8988T (cell line): ENCODE measurements around the gene ARID1B.

Experiments
- DNase-seq: peaks from one replicate; pipeline ENCODE4 v3.0.0; 2011

The ARID1B gene

DNA sequence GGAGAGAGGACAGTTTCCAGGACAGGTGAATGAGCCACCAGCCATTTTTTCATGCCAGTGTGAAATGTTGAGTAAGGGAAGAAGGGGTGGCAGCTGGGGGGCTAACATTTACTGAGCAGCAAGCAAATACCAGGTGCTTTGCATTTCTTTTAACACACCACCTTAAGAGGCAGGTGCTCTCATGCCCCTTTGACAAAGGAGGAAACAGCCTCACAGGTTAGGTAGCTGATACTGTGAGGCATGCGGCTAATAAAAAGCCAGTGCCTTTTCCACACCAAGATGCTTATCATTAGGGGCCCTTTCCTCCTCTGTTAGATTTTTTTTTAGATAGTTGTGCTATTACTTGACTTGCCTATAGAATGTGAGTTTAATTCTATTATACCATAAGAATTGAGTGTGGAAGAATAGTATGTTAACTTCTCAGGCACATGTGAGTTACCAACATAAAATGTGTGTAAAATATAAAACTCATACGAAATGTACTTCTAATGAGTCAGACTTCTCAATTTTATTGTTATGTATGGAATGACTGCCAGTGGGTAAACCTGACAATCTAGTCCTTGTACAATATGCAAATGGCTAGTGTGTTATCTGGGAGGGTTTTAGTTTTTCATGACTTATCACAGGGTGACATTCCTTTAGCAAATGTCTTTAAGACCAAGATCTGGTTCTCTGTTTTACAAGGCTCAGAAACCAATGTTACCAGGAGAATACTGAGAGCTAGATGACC lies 286.2 kb downstream of the ARID1B start:
- DNase-seq, result no peak

DNA sequence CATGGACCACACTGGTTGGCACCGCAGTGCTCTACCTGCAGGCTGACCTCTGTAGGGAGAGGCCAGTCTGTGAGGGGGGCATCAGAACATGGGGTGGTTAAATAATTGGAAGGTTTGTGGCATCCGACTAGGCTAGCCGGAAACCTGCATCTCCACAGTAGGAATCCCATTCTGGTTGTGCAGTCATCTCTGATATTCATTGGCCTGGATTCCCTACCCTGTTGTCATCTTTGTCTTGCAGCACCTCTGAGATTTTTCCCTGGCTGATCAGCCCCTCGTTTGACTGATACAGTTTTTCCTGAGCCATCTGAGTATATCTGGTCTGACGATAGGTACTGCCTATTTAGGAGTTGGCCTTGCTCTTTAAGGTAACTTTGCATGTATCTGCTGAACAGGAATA lies 286.7 kb downstream of the ARID1B start:
- DNase-seq, result no peak

DNA sequence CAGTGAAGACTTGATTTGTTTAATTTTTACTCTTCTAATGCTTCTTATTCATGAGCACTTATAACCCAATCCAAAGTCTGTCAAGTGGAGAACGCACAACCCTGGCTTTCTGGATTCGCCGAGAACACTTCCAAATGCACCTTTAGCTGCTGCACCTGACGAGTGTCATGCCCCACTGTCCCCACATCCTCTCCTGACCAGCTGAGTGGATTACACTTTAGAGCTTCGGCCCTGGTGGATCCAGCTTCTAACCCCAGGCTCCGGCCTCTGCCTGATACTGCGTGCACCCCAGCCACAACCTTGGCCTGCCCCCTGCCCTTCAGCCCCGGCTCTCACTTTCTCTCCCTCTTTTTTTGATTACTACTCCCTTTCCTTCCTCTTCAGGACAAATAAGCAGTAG lies 287.3 kb downstream of the ARID1B start:
- no peak for DNase-seq

DNA sequence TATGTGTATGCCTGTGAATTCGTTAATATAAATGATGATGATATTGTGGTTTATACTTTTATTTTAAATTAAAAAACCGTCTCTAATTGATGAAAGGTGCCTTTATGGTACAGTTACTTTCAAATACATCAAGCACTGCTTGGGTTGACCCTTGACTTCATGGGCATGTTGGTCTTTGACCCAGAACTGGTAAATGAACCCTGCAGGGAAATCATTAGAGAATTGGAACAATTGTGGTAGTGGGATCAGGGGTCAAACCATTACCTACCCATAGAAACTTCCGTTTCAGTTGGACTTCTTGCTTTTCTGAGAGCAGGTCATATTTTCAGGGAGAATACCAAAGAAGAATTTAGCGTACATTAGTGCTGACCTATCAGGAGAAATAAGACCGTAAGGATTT lies 288.2 kb downstream of the ARID1B start:
- no peak for DNase-seq

DNA sequence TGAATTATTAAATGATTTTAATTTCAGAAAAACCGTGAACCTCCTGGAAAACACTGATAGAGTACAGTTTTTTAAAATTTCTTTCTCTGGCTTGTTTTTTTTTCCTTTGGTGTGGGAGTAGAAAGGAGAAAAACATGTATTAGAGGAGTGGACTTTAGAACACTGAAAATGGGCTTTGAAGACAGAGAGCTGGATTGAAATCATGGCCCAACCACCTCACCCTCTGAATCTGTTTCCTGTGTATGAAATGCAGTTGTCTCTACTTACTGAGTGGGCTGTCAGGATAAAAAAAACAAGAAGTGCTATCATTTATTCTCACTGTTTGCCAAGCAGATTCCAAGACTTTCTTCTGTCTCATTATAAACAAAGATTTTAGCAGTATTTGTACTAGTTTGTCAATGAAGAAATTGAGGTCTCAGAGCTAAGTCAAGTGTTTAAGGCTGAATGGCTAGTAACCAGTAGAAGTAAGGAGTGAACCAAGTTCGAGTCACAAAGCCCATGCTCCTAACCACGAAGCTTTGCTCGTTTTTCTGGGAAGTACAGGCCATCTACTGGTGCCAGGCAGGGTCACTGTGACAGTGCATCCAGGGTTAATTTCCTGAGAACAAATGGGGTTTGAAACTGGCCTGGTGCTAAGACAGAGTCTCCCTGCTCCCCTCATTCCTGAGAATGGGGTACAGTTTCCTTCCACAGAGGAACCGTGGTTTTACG lies 289.8 kb downstream of the ARID1B start:
- DNase-seq, result no peak

DNA sequence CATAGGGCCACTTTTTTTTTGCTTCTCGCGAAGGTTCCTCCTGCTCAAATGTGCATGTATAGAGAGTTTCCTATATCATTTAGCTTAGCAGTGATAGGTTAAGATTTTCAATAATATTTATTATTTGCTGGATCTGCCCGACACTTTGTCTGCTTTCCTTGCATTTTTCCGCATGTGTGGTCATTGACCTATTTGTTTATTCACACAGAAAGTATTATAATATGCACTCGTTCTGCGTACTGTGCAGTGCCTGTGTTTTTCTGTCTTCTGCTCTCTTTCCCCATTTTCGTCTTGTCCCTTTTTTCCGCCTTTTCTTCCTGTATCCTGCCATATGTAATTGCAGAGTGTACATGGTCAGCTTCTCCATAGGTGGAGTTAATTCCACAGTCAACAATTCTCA lies 290.3 kb downstream of the ARID1B start:
- no peak for DNase-seq

DNA sequence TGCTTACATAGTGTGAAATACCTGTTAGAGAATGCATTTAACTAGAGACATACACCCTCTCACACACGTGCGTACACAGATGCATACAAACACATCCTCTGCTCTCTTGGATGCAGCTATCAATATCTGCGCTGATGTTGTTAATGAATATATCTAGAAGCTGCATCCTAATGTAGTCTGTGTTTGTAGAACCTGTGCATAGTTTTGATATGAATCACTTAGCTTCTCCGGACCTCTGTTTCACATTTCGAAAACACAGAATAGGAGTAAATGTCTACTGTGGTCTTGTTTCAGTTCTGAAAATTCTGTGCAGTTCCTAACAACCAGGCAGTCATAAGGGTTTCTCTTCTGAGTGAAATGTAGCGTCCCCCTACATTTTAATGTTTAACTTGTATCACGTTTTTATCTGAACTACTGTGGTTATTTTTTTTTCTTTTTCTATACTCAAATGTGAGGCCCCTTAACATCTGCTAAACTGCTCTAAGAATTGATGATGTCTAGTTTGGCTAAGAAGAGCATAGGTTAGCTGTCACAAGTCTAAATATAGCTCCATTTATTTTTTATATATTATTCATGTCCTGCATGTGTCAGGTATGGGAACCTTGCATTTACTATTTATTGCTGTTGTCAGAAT lies 291.6 kb downstream of the ARID1B start:
- no peak for DNase-seq

DNA sequence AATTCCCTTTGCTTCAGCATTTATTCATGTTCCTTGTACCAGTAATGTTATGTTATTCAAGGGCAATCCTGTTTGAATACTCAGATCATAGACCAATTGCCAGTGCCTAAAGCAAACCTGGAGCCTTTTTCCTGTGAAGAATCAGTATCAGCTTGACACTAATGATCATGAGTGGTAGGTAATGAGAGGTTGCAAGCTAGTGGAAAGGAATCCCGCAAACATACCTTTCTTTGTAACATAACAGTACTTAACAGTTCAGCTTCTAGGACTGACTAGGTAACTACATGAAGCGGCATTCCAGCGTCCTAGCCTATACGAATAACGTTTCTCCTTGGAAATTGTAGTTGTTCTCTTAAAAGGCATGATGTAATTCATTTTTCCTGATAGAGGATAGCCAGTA lies 292.4 kb downstream of the ARID1B start:
- no peak for DNase-seq

DNA sequence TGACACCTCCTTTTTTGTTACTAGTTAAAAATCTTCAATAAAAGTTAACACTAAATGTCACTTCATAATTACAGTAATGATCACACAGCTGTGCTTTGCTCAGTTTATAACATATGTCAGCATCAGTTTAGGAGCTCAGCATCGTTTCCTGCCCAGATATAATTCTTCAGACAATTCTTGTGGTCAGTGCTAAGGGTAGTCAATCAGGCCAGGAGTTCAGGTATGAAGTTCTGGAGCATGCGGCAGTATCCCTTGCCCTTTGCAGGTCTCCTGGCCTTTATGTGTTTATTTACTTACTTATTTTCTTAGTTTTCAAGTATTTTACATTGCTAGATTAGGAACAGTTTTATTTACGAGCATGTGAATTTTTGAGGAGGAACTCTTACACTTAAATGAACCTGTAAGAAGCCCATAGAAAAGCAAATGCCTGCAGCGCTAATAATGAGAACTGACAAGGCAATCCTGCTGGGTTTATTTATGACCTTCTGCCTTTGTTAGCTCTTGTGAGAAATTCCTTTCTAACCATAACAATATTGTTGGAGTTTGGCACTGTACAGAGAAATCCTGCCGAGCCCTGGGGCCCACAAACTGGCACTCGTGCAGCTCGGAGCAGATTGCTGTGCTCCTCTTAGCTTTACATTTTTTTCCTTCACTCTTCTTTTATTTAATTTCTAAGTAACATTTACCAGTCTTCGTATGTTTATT lies 293.4 kb downstream of the ARID1B start:
- DNase-seq, result no peak

DNA sequence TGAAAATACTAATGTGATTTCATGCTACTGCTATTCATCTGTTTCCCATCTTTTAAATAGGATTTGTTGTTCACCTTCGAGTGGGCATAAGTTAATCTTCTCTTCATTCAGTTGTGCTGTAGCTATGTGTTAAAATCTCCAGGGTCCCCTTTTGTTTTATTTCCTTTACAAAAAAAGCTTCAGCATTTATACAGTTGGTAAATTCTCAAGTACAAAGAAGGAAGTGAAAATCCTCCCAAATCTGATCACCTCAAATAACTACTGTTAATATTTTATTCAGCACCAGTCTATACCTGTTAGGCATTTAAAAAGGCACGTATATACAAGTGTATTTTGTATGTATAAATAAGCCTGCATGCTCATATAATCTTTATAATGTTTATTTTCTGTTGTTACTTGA lies 294.9 kb downstream of the ARID1B start:
- DNase-seq, result no peak

DNA sequence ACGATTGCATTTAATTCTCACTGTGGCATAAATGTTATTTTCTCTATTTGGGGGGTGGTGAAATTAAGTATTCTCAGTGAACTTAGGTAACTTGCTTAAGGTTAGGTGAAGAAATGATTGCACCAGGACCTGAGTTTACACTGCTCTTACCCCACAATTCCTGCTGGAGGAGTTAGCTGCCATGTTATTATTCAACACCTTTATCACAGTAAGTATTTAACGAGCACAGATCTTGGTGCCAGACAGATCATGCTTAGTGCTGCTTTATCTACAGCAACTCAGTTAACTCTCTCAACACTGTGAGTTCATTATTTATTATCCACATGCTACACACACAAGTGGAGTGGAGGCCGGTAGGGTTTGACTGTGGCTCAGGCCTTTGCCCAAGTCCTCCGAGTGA lies 296.4 kb downstream of the ARID1B start:
- no peak for DNase-seq

DNA sequence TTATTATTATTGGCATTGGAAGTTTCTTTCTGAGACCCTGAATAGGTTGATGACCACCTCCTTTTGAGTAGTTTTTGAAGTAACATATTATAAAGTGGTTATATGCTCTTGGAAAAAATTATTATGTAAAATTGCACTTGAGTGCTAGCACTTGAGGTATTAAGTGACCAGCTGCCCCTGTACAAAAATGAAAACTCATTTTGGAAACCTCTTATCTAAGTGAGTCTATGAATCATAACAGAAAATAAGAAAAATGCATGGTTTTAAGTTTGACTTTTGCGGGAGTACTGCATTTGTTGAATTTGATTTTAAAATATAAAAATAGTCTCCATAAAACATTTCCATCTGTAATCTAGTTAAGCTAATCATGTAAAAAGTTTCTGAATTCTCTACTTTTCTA lies 297.8 kb downstream of the ARID1B start:
- no peak for DNase-seq

DNA sequence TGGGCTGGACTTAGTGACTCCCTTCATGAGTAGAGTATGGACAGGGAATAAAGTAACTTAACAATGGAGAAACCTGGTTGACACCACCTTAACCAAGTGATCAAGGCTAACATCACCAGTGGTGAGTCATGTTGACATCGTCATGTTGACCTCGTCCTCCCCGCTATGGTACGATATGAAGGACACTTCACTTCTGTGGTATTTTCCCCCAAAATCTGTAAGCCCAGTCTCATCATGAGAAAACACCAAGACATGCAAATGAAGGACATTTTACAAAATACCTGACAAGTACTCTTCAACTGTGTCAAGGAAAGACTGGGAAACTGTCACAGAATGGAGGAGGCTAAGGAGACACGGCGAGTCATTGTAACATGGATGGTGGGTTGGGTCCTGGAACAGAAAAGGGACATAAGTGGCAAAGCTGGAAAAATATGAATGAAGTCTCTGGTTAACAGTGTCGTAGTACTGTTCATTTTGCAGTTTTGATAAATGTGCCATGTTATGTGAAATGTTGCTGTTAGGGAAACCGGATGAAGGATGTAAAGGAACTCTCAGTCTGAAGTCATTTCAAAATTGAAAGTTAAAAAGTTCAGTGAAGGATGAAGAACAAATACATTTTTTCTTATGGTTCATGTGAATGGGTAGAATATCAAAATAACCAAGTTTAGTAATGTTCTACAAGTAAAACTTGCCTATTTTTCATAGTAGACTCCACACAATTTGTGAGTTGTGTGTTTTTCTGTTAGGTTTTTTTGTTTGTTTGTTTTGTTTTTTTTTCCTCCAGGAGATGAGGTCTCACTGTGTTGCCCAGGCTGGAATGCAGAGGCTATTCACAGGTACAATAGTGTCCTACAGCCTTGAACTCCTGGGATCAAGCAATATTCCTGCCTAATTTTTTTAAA lies 298.6 kb downstream of the ARID1B start:
- DNase-seq, result no peak

DNA sequence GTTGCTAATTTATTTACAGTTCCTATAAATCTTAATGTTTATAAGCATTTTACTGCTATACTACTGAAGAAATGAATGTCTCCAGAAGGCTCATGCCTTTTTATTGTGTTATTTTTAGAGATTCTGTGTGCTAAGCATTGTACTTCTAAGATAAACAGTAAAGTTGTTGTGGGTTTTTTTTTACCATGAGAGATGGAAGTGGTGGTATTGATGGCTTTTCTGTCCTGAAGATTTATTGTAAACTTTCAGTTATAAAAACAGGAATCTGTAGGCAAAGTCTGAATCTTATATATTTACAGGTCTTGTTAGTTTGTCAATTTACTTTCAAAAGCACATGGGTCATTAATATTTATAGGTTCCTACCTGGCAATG lies 299.3 kb downstream of the ARID1B start:
- no peak for DNase-seq

DNA sequence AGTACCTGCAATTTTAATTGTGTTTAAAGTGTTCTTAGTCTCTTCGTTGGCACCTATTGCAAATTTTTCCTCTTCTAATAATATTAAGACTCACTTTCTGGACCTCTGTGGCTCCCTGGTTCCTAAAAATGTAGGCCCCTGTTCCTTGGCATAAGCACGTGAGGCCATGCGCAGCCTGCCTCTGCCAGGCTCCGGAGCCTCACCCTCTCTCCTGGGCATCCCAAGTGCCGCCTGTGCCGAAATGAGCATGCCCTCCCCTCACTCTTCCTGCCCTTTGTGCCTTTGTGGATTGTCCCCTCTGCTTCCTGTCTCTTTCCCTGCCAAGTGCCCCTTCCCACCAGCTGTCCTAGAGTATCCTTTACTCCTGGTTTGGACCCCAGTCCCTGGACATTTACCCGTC lies 300.1 kb downstream of the ARID1B start:
- no peak for DNase-seq

DNA sequence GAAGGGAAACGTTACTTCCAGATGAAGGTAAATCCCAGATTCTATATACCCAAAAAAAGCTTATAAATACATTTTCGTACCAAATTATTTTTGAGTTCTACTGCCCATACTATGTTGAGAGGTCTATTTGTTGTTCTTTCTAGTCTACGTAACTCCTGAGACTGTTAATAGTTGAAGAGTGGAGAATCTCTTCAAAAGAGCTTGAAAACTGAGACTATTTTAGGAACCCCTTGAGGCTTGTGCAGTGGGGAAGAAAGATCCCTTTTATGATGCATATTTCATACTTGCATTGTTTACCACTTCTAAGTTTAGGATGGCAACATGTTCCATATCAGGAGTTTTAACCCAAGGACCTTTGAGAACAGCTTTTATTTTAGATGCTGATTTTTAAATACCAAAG lies 301.1 kb downstream of the ARID1B start:
- no peak for DNase-seq

DNA sequence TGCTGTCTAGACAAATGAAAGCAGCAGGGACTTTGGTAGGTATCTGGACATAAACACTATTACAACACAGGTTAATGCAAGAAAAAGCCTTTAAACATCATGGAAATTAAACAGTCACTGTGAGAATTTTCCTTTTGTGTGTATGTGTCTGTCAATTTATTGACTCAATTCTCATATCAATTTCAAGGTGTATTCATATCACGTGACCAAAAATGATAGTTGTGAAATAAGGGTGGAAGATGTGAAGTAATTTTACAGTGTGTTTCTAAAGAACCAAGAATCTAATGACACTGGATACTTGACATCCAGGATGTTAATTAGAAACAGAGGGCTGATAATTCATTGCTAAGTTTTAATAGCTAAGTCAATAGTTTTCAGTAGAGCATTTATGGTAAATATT lies 302.1 kb downstream of the ARID1B start:
- no peak for DNase-seq

DNA sequence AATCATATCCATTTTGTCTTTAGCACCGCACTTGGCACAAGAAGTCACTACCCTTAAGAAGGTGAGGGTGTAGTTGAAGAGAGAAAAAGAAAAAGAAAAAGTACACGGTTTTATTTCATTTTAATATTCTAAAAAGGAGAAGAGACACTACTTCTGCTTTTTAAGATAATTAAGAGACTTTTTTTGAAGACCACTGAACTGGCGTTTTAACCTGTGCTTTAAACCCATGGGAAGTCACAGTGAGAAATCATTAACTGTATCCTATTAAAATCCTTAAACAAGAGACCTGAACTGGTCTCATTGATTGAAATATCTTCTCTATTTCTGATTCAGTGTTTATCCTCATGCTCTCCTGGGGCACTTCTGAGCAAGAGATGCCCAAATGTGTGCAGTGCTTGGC lies 302.6 kb downstream of the ARID1B start:
- DNase-seq, result no peak

DNA sequence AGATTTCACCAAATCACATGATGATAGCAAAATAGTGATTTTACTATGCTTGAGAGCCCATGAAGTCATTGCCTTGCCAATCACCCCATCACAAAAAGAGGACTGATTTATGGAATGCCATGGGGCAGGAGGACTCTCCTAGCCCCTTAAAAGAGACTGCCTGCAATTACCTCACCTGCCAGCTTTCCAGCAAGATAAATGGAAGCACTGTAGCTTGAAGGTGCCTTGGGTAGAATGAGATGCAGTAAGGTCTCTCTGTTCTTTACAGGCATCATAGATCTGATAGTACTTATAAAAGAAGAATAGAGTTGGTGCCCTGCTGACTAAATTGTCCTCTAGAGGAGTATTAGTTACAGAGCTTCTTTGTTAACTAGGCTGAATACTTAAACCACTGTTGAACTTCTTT lies 303.8 kb downstream of the ARID1B start:
- DNase-seq, result no peak

DNA sequence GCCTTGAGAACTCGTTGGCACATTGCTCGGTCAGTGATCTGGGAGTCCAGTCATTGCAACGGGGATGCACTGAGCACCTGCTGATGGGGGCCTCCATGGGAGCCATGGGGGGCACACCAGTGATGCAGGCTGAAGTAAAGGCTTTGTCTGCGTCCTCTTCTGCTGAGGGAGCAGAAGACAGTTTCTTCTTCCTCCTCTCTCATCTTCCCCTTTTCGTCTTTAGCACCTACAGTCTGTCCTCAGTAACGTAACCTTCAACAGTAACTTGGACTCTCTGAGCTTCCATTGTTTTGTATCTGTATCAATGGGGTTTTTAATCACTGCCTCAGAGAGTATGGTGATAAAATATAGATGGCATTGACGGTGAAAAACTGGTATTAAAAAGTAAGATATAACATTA lies 306.2 kb downstream of the ARID1B start:
- DNase-seq, result no peak

DNA sequence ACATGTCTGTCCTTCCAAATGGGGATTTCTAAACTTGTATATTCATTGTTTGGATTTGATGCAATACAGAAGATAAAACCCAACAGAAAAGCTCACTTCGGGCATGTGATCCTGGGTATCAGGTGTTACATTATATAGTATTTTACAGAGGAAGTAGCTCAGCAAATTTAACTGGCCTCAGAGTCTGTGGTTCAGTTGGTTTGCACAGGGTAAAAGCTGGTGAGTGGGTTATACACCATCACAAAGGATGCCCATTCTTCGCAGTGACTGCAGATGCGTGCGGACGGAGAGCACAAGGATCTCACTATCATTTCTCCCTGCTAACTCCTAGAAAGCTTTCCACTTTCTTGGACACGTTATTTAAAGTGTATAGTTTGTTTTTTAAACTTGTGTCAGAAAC lies 309.5 kb downstream of the ARID1B start:
- DNase-seq, result no peak

DNA sequence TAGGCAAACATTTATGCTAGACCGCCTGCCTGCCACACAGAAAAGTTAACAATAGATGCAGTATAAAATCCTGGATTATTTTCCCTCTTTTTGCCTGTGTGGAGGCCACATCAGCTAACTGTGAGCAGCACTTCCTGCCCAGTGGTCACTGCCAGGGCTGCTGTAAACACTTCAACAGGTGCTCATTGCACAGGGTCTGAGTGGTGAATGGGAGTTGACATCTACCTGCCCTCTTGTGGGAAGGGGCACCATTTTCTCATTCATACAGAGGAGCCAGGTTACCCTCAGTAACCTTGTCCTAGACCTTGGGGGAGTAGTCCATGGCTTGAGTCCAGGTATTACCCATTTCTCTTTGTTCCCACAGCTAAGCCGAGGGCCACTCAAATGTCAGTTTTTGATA lies 310.8 kb downstream of the ARID1B start:
- DNase-seq, result no peak

DNA sequence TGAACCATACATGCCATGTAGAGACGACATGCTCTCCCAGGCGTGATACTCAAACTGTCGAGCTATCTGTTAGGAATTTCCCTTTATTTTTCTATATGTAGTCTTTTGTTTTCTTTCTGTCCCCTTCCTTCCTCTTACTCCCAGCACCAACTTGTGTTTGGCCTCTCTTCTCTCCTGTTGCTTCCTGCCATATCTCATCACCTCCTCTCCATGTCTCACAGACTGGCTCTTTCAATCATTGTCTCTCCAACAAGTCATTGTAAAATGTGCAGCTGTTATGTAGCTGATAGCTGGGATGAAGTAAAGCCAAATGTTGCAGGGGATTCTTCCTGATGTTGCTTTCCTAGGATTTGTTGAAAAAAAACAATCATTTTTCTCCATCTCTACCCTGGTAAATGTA lies 311.7 kb downstream of the ARID1B start:
- DNase-seq, result no peak
